Spleen (tissue), 11 donors: Measurements from ENCODE around the gene SOSTDC1. TPM values are rescaled to one million over a fixed set of nuclear protein-coding genes. Genes with fewer than 3 reads are reported as not detected.
"Not testable (repeated sequence)": the region's sequence is repeated elsewhere in the genome, so short reads cannot be mapped to it uniquely, and the experiment has no call there.

Experiments used
- DNase-seq: peaks from one replicate; pipeline ENCODE4 v3.0.0-alpha.2; 2020
- H3K27ac ChIP-seq, 8 donors: fragments of 200-600 bp; sonication (generic) in 7 of 8; 1 replicate in 4 of 8; 2 replicates in 4 of 8; pipeline versions ENCODE4 v1.5.0 to v1.8.0; 2016 to 2021; ENCODE audit warnings: inconsistent platforms in 4 of 8, mild to moderate bottlenecking in 4 of 8, moderate library complexity in 1 of 8
- H3K27me3 ChIP-seq, 7 donors: fragments of 200-600 bp; sonication (generic) in 6 of 7; replicated peaks in 1 of 7; 1 replicate in 4 of 7; 2 replicates in 3 of 7; pipeline versions ENCODE4 v1.5.0 to v1.8.0; 2016 to 2021; ENCODE audit warnings: inconsistent platforms in 3 of 7, mild to moderate bottlenecking in 1 of 7
- H3K36me3 ChIP-seq, 6 donors: fragments of 200-600 bp; sonication (generic) in 5 of 6; 1 replicate in 4 of 6; 2 replicates in 2 of 6; pipeline versions ENCODE4 v1.5.0 to v1.8.0; 2016 to 2021; ENCODE audit warnings: inconsistent platforms in 2 of 6
- H3K4me1 ChIP-seq, 6 donors: fragments of 200-600 bp; sonication (generic) in 5 of 6; 1 replicate in 3 of 6; 2 replicates in 3 of 6; pipeline versions ENCODE4 v1.5.0 to v1.8.0; 2016 to 2021; ENCODE audit warnings: inconsistent platforms in 3 of 6
- H3K4me3 ChIP-seq, 8 donors: fragments of 200-600 bp; sonication (generic) in 7 of 8; 1 replicate in 4 of 8; 2 replicates in 4 of 8; pipeline versions ENCODE4 v1.5.0 to v1.8.0; 2016 to 2021; ENCODE audit warnings: inconsistent platforms in 4 of 8, mild to moderate bottlenecking in 4 of 8, moderate library complexity in 2 of 8
- H3K9me3 ChIP-seq, 8 donors: fragments of 200-600 bp; sonication (generic) in 7 of 8; 1 replicate in 4 of 8; 2 replicates in 4 of 8; pipeline versions ENCODE4 v1.5.0 to v1.8.0; 2016 to 2021; ENCODE audit warnings: inconsistent platforms in 4 of 8
- POLR2A ChIP-seq, 3 donors: fragments of 450-650 bp; IDR thresholded peaks; one replicate each; pipeline ENCODE4 v1.5.1; 2017; ENCODE audit warnings: antibody characterized with exemption in 3 of 3, mild to moderate bottlenecking in 1 of 3
- POLR2AphosphoS5 ChIP-seq, 3 donors: sonication (generic); formaldehyde crosslinking; IDR thresholded peaks; one replicate each; pipeline ENCODE4 v1.5.1; 2017; ENCODE audit warnings: antibody characterized with exemption in 3 of 3
- WGBS, 5 donors: extraction: QIAGEN DNeasy Blood & Tissue Kit in 3 of 5; methylation state at CpG; one replicate each; pipeline versions ENCODE4 v1.1.5 to v1.1.7; 2013 to 2018; 5-methylcytosine and 5-hydroxymethylcytosine counted together
- intact Hi-C: fragments of 100-400 bp; cut with DNase I; formaldehyde crosslinking; loops from one replicate; pipeline ENCODE4 v1.15.0; 2023; ENCODE audit warnings: low total_unique reads
- polyA plus RNA-seq, 3 donors: library from polyadenylated mRNA; stranded (reverse); fragments of 200-250 nt; gene quantifications; one replicate each; pipeline ENCODE4 v1.2.1, GENCODE V29; 2013
- total RNA-seq, 7 donors: library from RNA; depleted of rRNA in 3 of 7; stranded (reverse); fragments of >200 nt in 3 of 7; fragmentation: NEBNext Ultra II Directional in 4 of 7; extraction: Animal tissue kit (Norgen Biotek cat#: 25700) in 4 of 7; gene quantifications; one replicate each; pipeline versions ENCODE4 v1.1.0 to v1.2.1, GENCODE V29; 2016 to 2021
- TF ChIP-seq, protein P1 (sequence below), 11 experiments: fragments of 200-600 bp in 7 of 11; fragments of 450-650 bp in 4 of 11; sonication (generic) in 4 of 11; IDR thresholded peaks in 8 of 11; conservative IDR thresholded peaks in 3 of 11; 1 replicate in 7 of 11; 2 replicates in 4 of 11; pipeline versions ENCODE4 v1.4.0 to v1.8.0; 2016 to 2021; ENCODE audit warnings: antibody characterized with exemption in 11 of 11, inconsistent platforms in 4 of 11, mild to moderate bottlenecking in 1 of 11
- donor health status: healthy with polysubstance abuse.
- donor health status: DM: no; HTN: no; CAD: no; lungs with moderate emphysema.
- donor health status: DM: no; HTN: no; CAD: no.
- donor health status: Bipolar disorder and iron deficiency.
- donor health status: healthy.
- donor health status: DM: no; HTN: no; CAD: no.
- donor health status: DM: yes; HTN: yes; CAD: no.

The SOSTDC1 gene
- total and polyA plus RNA-seq, 10 donors = not detected

DNA sequence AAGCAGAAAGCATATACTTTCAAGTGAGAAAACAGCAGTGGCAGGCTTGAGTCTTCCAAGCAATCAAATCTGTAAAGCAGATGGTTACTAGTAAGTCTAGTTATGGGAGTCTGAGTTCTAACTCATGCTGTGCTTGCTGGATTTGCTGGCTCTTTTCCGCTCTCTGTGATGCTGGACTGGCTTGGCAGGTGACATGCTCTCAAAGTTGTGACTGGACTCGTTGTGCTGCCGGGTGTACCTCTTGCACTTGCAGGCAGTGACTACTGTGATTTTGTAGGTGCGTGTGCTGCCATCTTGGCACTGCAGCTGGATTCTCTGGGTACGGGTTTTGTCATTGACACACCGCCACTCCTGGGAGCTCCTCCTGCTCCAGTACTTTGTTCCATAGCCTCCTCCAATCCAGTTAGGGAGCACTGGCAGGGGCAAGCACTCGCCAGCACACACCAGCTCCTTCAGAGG is 3.1 kb downstream of the SOSTDC1 start:
- DNase-seq = no peak
- Histone ChIP-seq H3K9me3 (no peaks in the 10 kb centered on the region), H3K27me3 (peaks cover 0 to 4% (median 0%) of the 10 kb centered on the region in 7 donors), H3K27ac (no peak overlapping the region), H3K4me1 (peaks cover 0 to 5% (median 0%) of the 10 kb centered on the region in 6 donors), H3K36me3 (no peaks in the 10 kb centered on the region), H3K4me3 (no peak overlapping the region)
- WGBS, 5 donors = 92 to 96% (median 92%) methylated on average over 7 of the region's 7 CpGs
- TF ChIP-seq POLR2A (IDR thresholded peaks at IDR 0.05) (no peak), POLR2AphosphoS5 (IDR thresholded peaks at IDR 0.05) (no peak)
- TF ChIP-seq, protein P1, sequence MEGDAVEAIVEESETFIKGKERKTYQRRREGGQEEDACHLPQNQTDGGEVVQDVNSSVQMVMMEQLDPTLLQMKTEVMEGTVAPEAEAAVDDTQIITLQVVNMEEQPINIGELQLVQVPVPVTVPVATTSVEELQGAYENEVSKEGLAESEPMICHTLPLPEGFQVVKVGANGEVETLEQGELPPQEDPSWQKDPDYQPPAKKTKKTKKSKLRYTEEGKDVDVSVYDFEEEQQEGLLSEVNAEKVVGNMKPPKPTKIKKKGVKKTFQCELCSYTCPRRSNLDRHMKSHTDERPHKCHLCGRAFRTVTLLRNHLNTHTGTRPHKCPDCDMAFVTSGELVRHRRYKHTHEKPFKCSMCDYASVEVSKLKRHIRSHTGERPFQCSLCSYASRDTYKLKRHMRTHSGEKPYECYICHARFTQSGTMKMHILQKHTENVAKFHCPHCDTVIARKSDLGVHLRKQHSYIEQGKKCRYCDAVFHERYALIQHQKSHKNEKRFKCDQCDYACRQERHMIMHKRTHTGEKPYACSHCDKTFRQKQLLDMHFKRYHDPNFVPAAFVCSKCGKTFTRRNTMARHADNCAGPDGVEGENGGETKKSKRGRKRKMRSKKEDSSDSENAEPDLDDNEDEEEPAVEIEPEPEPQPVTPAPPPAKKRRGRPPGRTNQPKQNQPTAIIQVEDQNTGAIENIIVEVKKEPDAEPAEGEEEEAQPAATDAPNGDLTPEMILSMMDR (IDR thresholded peaks at IDR 0.05 in 8 of 11, conservative IDR thresholded peaks at IDR 0.05 in 3 of 11) = no peak
- intact Hi-C loops = no loop called here

DNA sequence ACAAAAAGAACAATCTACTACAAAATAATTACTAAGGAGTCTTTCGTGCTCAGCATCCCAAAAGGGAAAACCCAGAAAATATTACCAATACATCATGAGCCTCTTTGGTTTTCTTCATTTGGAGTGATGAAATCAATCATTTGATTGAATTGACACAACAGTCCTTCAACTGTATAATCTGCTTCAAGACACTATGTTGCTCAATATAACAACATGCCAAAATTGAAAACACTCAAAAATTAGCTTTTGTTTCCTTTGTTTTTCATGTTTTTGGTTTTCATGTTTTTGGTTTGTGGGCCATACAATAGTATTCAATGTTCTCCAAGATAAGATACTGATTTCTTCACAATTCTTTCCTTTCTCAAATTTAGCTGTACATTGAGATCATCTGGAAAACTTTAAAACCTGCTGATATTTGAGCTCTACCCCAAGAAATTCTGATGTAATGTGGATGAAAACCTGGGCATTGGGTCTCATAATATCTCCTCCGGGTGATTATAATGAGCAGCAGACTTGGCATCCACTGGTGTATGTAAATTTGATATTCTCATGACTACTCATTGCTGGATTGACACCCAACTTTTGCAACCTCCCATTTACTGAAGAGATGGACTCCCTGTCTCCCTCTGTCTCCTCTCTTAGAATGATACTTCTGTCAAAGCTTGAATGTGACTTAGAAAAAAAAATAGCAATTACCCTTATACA is 4.6 kb downstream of the SOSTDC1 start:
- 79 to 98% (median 87%) methylated on average over 2 of the region's 2 CpGs for WGBS, 5 donors
- peaks cover 0 to 4% (median 0%) of the 10 kb centered on the region in 6 donors for H3K4me1 ChIP-seq
- intact Hi-C loops = no loop called here
- H3K27me3 ChIP-seq = peaks cover 0 to 4% (median 0%) of the 10 kb centered on the region in 7 donors
- no peak for DNase-seq
- H3K36me3 ChIP-seq = no peaks in the 10 kb centered on the region
- no peak overlapping the region for H3K4me3 ChIP-seq
- peaks cover 0 to 4% (median 0%) of the 10 kb centered on the region in 8 donors for H3K9me3 ChIP-seq
- H3K27ac ChIP-seq = no peak overlapping the region
- TF ChIP-seq, protein P1 (IDR thresholded peaks at IDR 0.05 in 8 of 11, conservative IDR thresholded peaks at IDR 0.05 in 3 of 11) = no peak
- TF ChIP-seq POLR2A (IDR thresholded peaks at IDR 0.05) (no peak), POLR2AphosphoS5 (IDR thresholded peaks at IDR 0.05) (no peak)

DNA sequence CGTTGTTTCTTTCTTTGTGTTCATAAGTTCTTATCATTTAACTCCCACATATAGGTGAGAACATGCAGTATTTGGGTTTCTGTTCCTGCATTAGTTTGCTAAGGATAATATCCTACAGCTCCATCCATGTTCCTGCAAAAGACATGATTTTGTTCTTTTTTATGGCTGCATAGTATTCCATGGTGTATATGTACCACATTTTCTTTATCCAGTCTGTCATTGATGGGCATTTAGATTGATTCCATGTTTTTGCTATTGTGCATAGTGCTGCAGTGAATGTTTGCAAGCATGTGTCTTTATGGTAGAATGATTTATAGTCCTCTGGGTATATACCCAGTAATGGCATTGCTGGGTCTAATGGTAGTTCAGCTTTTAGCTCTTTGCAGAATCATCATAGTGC is 9.2 kb downstream of the SOSTDC1 start:
- DNase-seq, H3K27ac ChIP-seq, H3K9me3 ChIP-seq, intact Hi-C loops, H3K36me3 ChIP-seq, H3K4me3 ChIP-seq, H3K27me3 ChIP-seq, H3K4me1 ChIP-seq: not testable (repeated sequence)
- WGBS, 5 donors = 52 to 98% (median 61%) methylated on average over 1 of the region's 1 CpG

DNA sequence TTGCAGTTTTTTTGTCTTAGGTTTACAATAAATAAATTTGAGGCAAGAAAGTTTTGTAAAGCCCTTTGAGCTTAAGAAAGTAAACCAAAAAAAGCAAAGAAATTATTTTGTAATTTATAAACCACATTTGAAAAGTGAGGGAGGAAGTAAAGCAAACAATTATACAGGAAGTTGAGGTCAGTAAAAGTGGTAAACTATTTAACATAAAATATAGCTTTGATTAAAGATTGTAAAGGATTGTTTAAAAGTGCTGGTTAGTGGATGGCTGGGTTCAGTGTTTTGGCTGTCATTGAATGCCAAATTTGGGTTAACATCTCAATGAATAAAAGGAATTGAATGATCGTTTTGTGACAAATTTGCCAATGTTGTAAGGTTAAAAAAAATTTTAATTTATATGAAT is 9.9 kb downstream of the SOSTDC1 start:
- intact Hi-C loops = no loop called here

More for the DNA sequence above, 9.9 kb downstream of the SOSTDC1 start:
- TF ChIP-seq POLR2A (IDR thresholded peaks at IDR 0.05) (no peak), POLR2AphosphoS5 (IDR thresholded peaks at IDR 0.05) (no peak)
- TF ChIP-seq, protein P1 (IDR thresholded peaks at IDR 0.05 in 8 of 11, conservative IDR thresholded peaks at IDR 0.05 in 3 of 11) = no peak
- Histone ChIP-seq H3K4me3 (no peak overlapping the region), H3K27ac (no peak overlapping the region), H3K4me1 (peaks cover 0 to 6% (median 0%) of the 10 kb centered on the region in 6 donors), H3K36me3 (no peaks in the 10 kb centered on the region), H3K9me3 (peaks cover 0 to 4% (median 0%) of the 10 kb centered on the region in 8 donors), H3K27me3 (no peaks in the 10 kb centered on the region)
- no peak for DNase-seq
- 28 to 50% (median 38%) methylated on average over 1 of the region's 1 CpG for WGBS, 5 donors
